Testis (tissue), 3 donors: ENCODE results near the gene SAYSD1. TPM values are rescaled to one million over a fixed set of nuclear protein-coding genes. Genes with fewer than 3 reads are reported as not detected.

ENCODE experiments used
- DNase-seq: peaks from one replicate; pipeline ENCODE4 v3.0.0-alpha.2; 2019
- H3K27ac ChIP-seq, 2 donors: fragments of 200-600 bp; sonication (generic); one replicate each; pipeline ENCODE4 v1.5.1; 2019
- H3K27me3 ChIP-seq: fragments of 200-600 bp; sonication (generic); one replicate; pipeline ENCODE4 v1.5.1; 2019
- H3K36me3 ChIP-seq: fragments of 200-600 bp; sonication (generic); one replicate; pipeline ENCODE4 v1.5.1; 2017; ENCODE audit warnings: low read depth; ENCODE audit errors: missing control alignments
- H3K4me1 ChIP-seq: fragments of 200-600 bp; sonication (generic); one replicate; pipeline ENCODE4 v1.5.1; 2019
- H3K4me3 ChIP-seq, 2 donors: fragments of 200-600 bp; sonication (generic); one replicate each; pipeline ENCODE4 v1.5.1; 2017 to 2019
- H3K9me3 ChIP-seq: fragments of 200-600 bp; sonication (generic); one replicate; pipeline ENCODE4 v1.5.1; 2017
- CTCF ChIP-seq, 3 experiments: fragments of 450-650 bp in 2 of 3; fragments of 200-600 bp in 1 of 3; sonication (generic) in 1 of 3; IDR thresholded peaks; one replicate each; pipeline ENCODE4 v1.5.1; 2016 to 2019; ENCODE audit warnings: antibody characterized with exemption in 3 of 3, mild to moderate bottlenecking in 2 of 3, moderate library complexity in 1 of 3
- POLR2A ChIP-seq: fragments of 450-650 bp; IDR thresholded peaks from one replicate; pipeline ENCODE4 v1.6.1; 2017; ENCODE audit warnings: antibody characterized with exemption, mild to moderate bottlenecking, moderate library complexity
- WGBS, 2 donors: methylation state at CpG; one replicate each; pipeline ENCODE4 v1.1.5; 2018; 5-methylcytosine and 5-hydroxymethylcytosine counted together
- intact Hi-C: fragments of 100-400 bp; cut with DNase I; formaldehyde crosslinking; loops from one replicate; pipeline ENCODE4 v1.15.1; 2023; ENCODE audit warnings: low total_unique reads
- polyA plus RNA-seq: library from polyadenylated mRNA; stranded (reverse); fragments of 350-450 nt; fragmentation: Illumina TruSeq; extraction: RNeasy Lipid Tissue Mini Kit (QIAGEN cat#74804); gene quantifications from one replicate; pipeline ENCODE4 v1.2.3, GENCODE V29; 2014; ENCODE audit warnings: low read depth, low replicate concordance; ENCODE audit not compliant: insufficient read depth
- total RNA-seq, 2 donors: library from RNA; depleted of rRNA; stranded (reverse); fragments of >200 nt; gene quantifications; one replicate each; pipeline ENCODE4 v1.2.3, GENCODE V29; 2016

The SAYSD1 gene
- total and polyA plus RNA-seq, 3 donors from 2014 or later = 57.2 to 122 (median 68.4) TPM

- Histone ChIP-seq H3K9me3 (no peaks in the 10 kb centered on the region), H3K36me3 (no peaks in the 10 kb centered on the region), H3K27ac (no peak overlapping the region), H3K27me3 (no peaks in the 10 kb centered on the region), H3K4me3 (no peak overlapping the region), H3K4me1 (no peaks in the 10 kb centered on the region)
- 67 to 69% methylated on average over 7 of the region's 7 CpGs for WGBS, 2 donors
- DNase-seq = no peak
- TF ChIP-seq POLR2A (no peak), CTCF (IDR thresholded peaks at IDR 0.05) (no peak)
- intact Hi-C loops = no loop called here
Observed at GRCh38 chr6:39087197-39087596, 27.8 kb downstream of the SAYSD1 start.

- WGBS, 2 donors = 74 to 82% methylated on average over 6 of the region's 6 CpGs
- Histone ChIP-seq H3K27me3 (no peaks in the 10 kb centered on the region), H3K9me3 (no peaks in the 10 kb centered on the region), H3K27ac (no peak overlapping the region), H3K36me3 (no peaks in the 10 kb centered on the region), H3K4me1 (no peaks in the 10 kb centered on the region), H3K4me3 (no peak overlapping the region)
- no peak for DNase-seq
- intact Hi-C loops = no loop called here
- TF ChIP-seq POLR2A = no peak
- no peak for TF ChIP-seq CTCF (IDR thresholded peaks at IDR 0.05)
Observed at GRCh38 chr6:39086711-39087110, 28.3 kb downstream of the SAYSD1 start.

- no peaks in the 10 kb centered on the region for H3K36me3 ChIP-seq
- no peaks in the 10 kb centered on the region for H3K9me3 ChIP-seq
- intact Hi-C loops = no loop called here
- H3K4me3 ChIP-seq = no peak overlapping the region
- WGBS, 2 donors = 36% methylated on average over 6 to 7 of the region's 7 CpGs
- DNase-seq = no peak
- no peak overlapping the region for H3K27ac ChIP-seq
- TF ChIP-seq POLR2A (no peak), CTCF (IDR thresholded peaks at IDR 0.05) (no peak)
- no peaks in the 10 kb centered on the region for H3K4me1 ChIP-seq
- no peaks in the 10 kb centered on the region for H3K27me3 ChIP-seq
Observed at GRCh38 chr6:39086294-39086693, 28.7 kb downstream of the SAYSD1 start.

- no peak for DNase-seq
- TF ChIP-seq POLR2A (no peak), CTCF (IDR thresholded peaks at IDR 0.05) (no peak)
- Histone ChIP-seq H3K9me3 (no peaks in the 10 kb centered on the region), H3K4me3 (no peak overlapping the region), H3K27me3 (no peaks in the 10 kb centered on the region), H3K36me3 (no peaks in the 10 kb centered on the region), H3K4me1 (no peaks in the 10 kb centered on the region), H3K27ac (no peak overlapping the region)
- WGBS, 2 donors = 78 to 88% methylated on average over 5 of the region's 5 CpGs
- intact Hi-C loops = no loop called here
Observed at GRCh38 chr6:39085129-39085797, 29.7 kb downstream of the SAYSD1 start.

- TF ChIP-seq POLR2A = no peak
- no peak for TF ChIP-seq CTCF (IDR thresholded peaks at IDR 0.05)
- Histone ChIP-seq H3K27ac (no peak overlapping the region), H3K4me1 (no peaks in the 10 kb centered on the region), H3K36me3 (no peaks in the 10 kb centered on the region), H3K27me3 (no peaks in the 10 kb centered on the region), H3K9me3 (no peaks in the 10 kb centered on the region), H3K4me3 (no peak overlapping the region)
- intact Hi-C loops = no loop called here
- no peak for DNase-seq
- WGBS, 2 donors = 81 to 83% methylated on average over 5 to 7 of the region's 7 CpGs
Observed at GRCh38 chr6:39084506-39084905, 30.5 kb downstream of the SAYSD1 start.
